Endothelial cell of umbilical vein (primary cell): ENCODE measurements around the gene USP48.
A peak's percentile ranks its signal among the peaks of the same experiment; 100 is the strongest.

Source experiments
- EZH2 ChIP-seq: IDR thresholded peaks from 2 replicates; pipeline ENCODE4 v1.6.1; 2012; ENCODE audit warnings: borderline replicate concordance, low read depth, mild to moderate bottlenecking, moderate library complexity, low read length, inconsistent platforms; ENCODE audit not compliant: severe bottlenecking
- FOS ChIP-seq: IDR thresholded peaks from 2 replicates; pipeline ENCODE4 v1.6.1; 2011; ENCODE audit warnings: mild to moderate bottlenecking, low read length, moderate library complexity, borderline replicate concordance; ENCODE audit not compliant: insufficient read depth
- GATA2 ChIP-seq: IDR thresholded peaks from 2 replicates; pipeline ENCODE4 v1.7.0; 2011; ENCODE audit warnings: low read depth, mild to moderate bottlenecking, moderate library complexity, mixed read lengths, low read length; ENCODE audit not compliant: insufficient read length, insufficient read depth
- JUN ChIP-seq: IDR thresholded peaks from 2 replicates; pipeline ENCODE4 v1.6.1; 2011; ENCODE audit warnings: borderline replicate concordance, low read depth; ENCODE audit not compliant: insufficient read length, insufficient read depth
- MYC ChIP-seq: IDR thresholded peaks from one replicate; pipeline ENCODE4 v1.6.1; 2011; ENCODE audit warnings: mild to moderate bottlenecking, low read depth, low read length
- POLR2A ChIP-seq: IDR thresholded peaks from 2 replicates; pipeline ENCODE4 v1.6.1; 2012; ENCODE audit warnings: low read depth, mild to moderate bottlenecking, control low read depth, low read length
- POLR2AphosphoS5 ChIP-seq: IDR thresholded peaks from 2 replicates; pipeline ENCODE4 v1.6.1; 2012; ENCODE audit warnings: low read depth, mild to moderate bottlenecking, control low read depth, low read length, moderate library complexity; ENCODE audit not compliant: insufficient read depth
- TF ChIP-seq, protein P1 (sequence below), 2 donors: IDR thresholded peaks; 1 replicate in 1 of 2; 2 replicates in 1 of 2; pipeline ENCODE4 v1.5.1; 2011; ENCODE audit warnings: low read length in 2 of 2, mild to moderate bottlenecking in 2 of 2, moderate library complexity in 2 of 2, control low read depth in 1 of 2, inconsistent platforms in 1 of 2, low read depth in 1 of 2; ENCODE audit not compliant: insufficient read depth in 1 of 2; ENCODE audit errors: extremely low read depth in 1 of 2
- TF ChIP-seq, protein P2 (sequence below): IDR thresholded peaks from 2 replicates; pipeline ENCODE4 v1.6.1; 2011; ENCODE audit not compliant: insufficient read depth, insufficient read length

DNA sequence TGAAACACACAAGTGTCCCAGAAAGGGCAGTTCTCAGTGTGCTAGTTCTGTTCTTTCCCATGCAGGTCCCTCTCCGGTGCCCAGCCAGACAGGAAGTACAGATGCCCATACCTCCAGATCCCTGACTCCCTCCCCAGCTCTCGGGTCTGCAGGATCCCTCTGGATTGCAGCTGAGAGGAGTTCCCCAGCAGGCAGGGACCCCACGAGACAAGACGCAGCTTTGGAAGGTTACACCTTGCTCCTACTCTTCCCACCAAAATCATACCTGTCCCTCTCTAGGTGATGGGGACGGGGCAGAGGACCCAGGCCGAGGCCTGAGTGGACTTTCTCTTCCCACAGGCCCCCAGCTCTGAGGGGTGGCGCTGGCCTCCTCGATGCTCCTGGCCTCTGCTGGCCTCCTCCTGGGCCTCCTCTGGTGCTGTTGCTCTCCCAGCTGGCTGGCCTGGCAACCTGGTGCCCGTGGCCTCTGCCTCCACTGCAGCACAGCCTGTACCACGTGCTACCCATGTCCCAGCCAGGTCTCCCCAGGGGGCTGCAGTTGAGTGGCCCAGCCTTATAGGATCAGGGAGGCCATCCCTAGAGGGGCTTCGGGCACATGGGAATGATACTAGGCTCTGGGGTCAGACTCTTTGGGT lies 38.6 kb upstream of the USP48 start:
- TF ChIP-seq, protein P1, sequence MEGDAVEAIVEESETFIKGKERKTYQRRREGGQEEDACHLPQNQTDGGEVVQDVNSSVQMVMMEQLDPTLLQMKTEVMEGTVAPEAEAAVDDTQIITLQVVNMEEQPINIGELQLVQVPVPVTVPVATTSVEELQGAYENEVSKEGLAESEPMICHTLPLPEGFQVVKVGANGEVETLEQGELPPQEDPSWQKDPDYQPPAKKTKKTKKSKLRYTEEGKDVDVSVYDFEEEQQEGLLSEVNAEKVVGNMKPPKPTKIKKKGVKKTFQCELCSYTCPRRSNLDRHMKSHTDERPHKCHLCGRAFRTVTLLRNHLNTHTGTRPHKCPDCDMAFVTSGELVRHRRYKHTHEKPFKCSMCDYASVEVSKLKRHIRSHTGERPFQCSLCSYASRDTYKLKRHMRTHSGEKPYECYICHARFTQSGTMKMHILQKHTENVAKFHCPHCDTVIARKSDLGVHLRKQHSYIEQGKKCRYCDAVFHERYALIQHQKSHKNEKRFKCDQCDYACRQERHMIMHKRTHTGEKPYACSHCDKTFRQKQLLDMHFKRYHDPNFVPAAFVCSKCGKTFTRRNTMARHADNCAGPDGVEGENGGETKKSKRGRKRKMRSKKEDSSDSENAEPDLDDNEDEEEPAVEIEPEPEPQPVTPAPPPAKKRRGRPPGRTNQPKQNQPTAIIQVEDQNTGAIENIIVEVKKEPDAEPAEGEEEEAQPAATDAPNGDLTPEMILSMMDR (IDR thresholded peaks at IDR 0.05; ENCODE audit: extremely low read depth in 1 of 2, insufficient read depth in 1 of 2, low read depth in 1 of 2, low read length in 2 of 2): no peak
- no peak for TF ChIP-seq MYC
- TF ChIP-seq POLR2AphosphoS5: peak; percentile 65
- peak; percentile 58 for TF ChIP-seq POLR2A
- no peak for TF ChIP-seq EZH2
- no peak for TF ChIP-seq JUN
- no peak for TF ChIP-seq FOS
- TF ChIP-seq, protein P2, sequence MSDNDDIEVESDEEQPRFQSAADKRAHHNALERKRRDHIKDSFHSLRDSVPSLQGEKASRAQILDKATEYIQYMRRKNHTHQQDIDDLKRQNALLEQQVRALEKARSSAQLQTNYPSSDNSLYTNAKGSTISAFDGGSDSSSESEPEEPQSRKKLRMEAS: no peak
- no peak for TF ChIP-seq GATA2
